Epithelial cell of alveolus of lung (primary cell): ENCODE data around the gene NUMB. TPM values are rescaled to one million over a fixed set of nuclear protein-coding genes. Genes with fewer than 3 reads are reported as not detected.

Source experiments
- total RNA-seq: library from RNA; depleted of rRNA; stranded (reverse); fragments of >200 nt; gene quantifications from 2 replicates; pipeline ENCODE4 v1.2.1, GENCODE V29; 2015

Gene NUMB
- 40.7 and 52.7 TPM in 2 replicates for total RNA-seq

GRCh38 chr14:73458183-73458976 lies at the start of gene NUMB:
NUMB (minus strand) TSS chr14:73458546; CDS start chr14:73355751, 102,795 bp downstream.

GRCh38 chr14:73237219-73237785 lies 221.0 kb downstream of the NUMB start, which contains the start of gene PAPLN:
PAPLN (plus strand) TSS chr14:73237506; CDS start chr14:73239779, 2,273 bp downstream.

Other genes starting within 250 kb of the NUMB start
- 5.7 and 8.0 TPM in 2 replicates for gene PAPLN, start 221.0 kb downstream of the NUMB start, total RNA-seq
- 13.7 and 23.8 TPM in 2 replicates for gene RIOX1, start 32.4 kb upstream of the NUMB start, total RNA-seq
- 2.4 and 8.4 TPM in 2 replicates for gene ACOT1, start 78.6 kb upstream of the NUMB start, total RNA-seq
- gene HEATR4, start 100.4 kb upstream of the NUMB start, total RNA-seq, result not detected in 2 replicates
- gene ACOT2, start 110.7 kb upstream of the NUMB start, total RNA-seq, result 23.2 and 48.6 TPM in 2 replicates
- gene ACOT4, start 133.3 kb upstream of the NUMB start, total RNA-seq, result 0.88 and 1.7 TPM in 2 replicates
- gene ACOT6, start 154.0 kb upstream of the NUMB start, total RNA-seq, result not detected in 2 replicates
- 8.3 and 11.1 TPM in 2 replicates for gene DNAL1, start 186.4 kb upstream of the NUMB start, total RNA-seq